Omental fat pad (tissue), 4 donors: Measurements from ENCODE around the gene FABP1. TPM values are rescaled to one million over a fixed set of nuclear protein-coding genes. Genes with fewer than 3 reads are reported as not detected.

Experiments
- ATAC-seq: fragments of 150-250 bp; one replicate; pipeline ENCODE4 v1.9.1; 2016; ENCODE audit warnings: mild to moderate bottlenecking, moderate library complexity; ENCODE audit not compliant: low FRiP score
- DNase-seq: peaks from one replicate; pipeline ENCODE4 v3.0.0-alpha.2; 2019; ENCODE audit warnings: low spot score
- total RNA-seq, 4 donors: library from RNA; depleted of rRNA; stranded (reverse); fragments of >200 nt; gene quantifications; one replicate each; pipeline ENCODE4 v1.1.0, GENCODE V29; 2016
- TF ChIP-seq, protein P1 (sequence below), 3 donors: fragments of 450-650 bp; IDR thresholded peaks; one replicate each; pipeline ENCODE4 v1.5.1; 2016 to 2017; ENCODE audit warnings: antibody characterized with exemption in 3 of 3, mild to moderate bottlenecking in 3 of 3, moderate library complexity in 2 of 3

The FABP1 gene
- total RNA-seq, 4 donors from 2014 or later, result not detected

DNA sequence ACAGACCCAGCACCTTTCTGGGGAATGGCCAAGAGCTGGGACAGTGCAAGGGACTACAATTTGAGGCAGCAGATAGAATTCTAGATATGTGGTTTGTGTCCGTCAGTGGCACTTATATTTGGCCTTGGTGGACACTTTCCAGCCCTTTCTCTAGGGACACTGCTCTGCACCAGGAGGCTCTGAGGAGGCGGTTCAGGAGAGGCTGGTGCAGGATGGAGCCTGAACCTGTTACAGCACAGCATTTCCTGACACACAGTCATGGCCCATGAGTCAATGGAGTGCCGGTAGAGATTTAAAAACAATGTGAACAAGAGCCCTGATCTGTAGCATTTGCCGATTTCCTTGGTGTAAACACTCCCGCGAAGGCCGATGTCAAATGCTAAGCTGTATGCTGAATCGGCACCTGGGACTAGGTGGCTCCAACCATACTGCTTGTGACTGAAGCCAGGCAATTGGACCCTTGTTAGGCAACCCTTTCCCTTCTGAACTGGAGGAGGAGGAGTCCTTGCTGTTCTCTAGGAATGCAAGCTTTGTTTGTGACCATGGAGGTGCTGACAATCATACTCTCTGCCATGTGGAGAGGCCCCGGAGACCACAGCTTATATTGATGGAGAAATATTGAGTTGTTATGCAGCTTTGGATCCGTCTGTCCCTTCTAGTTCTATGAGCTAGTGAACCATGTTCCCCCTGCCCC lies 11.9 kb downstream of the FABP1 start:
- no peak for DNase-seq
- TF ChIP-seq, protein P1, sequence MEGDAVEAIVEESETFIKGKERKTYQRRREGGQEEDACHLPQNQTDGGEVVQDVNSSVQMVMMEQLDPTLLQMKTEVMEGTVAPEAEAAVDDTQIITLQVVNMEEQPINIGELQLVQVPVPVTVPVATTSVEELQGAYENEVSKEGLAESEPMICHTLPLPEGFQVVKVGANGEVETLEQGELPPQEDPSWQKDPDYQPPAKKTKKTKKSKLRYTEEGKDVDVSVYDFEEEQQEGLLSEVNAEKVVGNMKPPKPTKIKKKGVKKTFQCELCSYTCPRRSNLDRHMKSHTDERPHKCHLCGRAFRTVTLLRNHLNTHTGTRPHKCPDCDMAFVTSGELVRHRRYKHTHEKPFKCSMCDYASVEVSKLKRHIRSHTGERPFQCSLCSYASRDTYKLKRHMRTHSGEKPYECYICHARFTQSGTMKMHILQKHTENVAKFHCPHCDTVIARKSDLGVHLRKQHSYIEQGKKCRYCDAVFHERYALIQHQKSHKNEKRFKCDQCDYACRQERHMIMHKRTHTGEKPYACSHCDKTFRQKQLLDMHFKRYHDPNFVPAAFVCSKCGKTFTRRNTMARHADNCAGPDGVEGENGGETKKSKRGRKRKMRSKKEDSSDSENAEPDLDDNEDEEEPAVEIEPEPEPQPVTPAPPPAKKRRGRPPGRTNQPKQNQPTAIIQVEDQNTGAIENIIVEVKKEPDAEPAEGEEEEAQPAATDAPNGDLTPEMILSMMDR (IDR thresholded peaks at IDR 0.05), result no peak
- ATAC-seq, result no peak

DNA sequence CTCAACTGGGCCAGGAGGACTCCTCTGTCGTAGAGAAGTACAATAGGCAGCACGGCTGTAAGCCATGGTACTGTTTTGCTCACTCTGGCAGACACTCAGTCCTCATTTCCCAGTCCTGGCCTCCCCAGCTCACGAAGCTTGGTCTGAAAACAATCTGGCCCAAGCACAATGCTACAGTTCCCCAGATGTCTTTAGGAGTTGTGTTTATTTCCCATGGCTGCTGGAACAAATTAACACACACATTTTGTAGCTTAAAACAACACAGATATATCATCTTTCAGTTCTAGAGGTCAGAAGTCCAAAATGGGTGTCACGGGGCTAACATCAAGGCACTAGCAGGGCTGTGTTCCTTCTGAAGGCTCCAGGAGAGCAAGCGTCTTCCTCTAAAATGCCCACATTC lies 13.0 kb downstream of the FABP1 start:
- TF ChIP-seq, protein P1 (IDR thresholded peaks at IDR 0.05), result no peak
- ATAC-seq (no peak), DNase-seq (no peak)

DNA sequence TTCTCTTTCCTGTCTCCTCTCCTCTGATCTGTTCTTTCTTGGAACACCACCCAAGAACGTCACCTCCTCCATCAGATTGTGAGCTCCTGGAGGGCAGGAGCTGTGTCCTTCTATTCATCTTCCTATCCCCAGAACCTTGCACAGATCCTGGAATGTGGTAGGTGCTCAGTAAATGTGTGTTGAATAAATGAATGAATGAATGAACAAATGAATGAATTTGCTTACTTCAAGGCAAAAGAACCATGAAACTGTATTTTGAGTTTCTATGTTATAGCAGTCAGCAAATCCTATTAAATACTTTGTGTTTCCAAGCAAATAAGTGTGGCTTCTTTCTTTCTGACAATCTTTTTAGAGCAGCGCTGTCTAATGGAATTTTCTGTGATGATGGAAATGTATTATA lies 14.8 kb downstream of the FABP1 start:
- ATAC-seq (no peak), DNase-seq (no peak)
- TF ChIP-seq, protein P1 (IDR thresholded peaks at IDR 0.05), result no peak

DNA sequence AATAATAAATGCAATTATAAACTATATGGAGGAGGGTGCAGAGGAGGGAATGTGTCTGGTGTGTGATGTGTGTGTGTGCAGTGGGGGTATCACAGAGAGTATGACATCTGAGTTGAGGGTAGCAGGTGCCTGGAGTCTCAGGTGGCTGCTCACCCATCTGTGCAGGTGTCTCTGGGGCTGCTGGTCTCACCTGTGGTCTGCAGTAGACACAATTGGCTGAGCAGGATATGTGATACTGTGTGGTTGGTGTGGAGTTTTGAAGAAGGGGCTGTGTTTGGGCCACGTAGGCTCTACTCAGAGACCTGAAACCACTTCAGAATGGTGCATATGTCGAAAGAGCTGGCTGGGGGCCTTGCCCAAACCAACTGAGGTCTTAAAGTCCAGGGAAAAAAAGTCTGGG lies 17.0 kb downstream of the FABP1 start:
- TF ChIP-seq, protein P1 (IDR thresholded peaks at IDR 0.05), result no peak
- no peak for DNase-seq
- ATAC-seq, result no peak

DNA sequence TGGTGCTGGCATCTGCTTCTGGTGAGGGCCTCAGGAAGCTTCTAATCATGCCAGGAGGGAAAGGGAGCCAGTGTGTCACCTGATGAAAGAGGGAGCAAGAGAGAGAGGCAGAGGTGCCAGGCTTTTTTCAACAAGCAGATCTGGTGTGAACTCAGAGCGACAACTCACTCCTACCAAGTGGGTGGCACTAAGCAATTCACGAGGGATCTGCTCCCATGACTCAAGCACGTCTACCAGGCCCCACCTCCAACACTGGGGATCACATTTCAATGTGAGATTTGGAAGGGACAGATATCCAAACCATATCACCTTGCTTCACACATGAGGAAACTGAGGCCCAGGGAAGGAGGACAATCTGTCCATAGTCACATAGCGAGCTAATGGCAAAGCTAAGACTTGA lies 19.1 kb downstream of the FABP1 start:
- no peak for DNase-seq

DNA sequence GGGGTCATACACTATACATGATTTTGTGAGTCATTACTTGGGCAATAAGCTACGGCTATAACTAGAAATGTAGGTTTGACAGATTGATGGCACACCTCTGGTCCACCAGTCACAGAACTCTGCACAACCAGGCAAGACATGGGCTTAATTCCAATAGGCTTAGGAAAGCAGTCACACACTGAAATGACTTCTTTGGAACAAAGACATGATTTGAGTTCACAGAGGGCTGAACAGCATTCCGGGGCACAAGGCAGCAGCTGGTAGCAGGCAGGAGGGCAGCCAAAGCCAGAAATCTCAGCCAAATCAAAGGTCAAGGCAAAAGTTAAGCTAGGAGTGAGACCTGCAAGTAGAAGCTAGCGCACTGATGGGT lies 27.4 kb downstream of the FABP1 start:
- DNase-seq (no peak), ATAC-seq (no peak)
- TF ChIP-seq, protein P1 (IDR thresholded peaks at IDR 0.05), result no peak

More for the DNA sequence above, 19.1 kb downstream of the FABP1 start:
- TF ChIP-seq, protein P1 (IDR thresholded peaks at IDR 0.05), result no peak
- no peak for ATAC-seq

DNA sequence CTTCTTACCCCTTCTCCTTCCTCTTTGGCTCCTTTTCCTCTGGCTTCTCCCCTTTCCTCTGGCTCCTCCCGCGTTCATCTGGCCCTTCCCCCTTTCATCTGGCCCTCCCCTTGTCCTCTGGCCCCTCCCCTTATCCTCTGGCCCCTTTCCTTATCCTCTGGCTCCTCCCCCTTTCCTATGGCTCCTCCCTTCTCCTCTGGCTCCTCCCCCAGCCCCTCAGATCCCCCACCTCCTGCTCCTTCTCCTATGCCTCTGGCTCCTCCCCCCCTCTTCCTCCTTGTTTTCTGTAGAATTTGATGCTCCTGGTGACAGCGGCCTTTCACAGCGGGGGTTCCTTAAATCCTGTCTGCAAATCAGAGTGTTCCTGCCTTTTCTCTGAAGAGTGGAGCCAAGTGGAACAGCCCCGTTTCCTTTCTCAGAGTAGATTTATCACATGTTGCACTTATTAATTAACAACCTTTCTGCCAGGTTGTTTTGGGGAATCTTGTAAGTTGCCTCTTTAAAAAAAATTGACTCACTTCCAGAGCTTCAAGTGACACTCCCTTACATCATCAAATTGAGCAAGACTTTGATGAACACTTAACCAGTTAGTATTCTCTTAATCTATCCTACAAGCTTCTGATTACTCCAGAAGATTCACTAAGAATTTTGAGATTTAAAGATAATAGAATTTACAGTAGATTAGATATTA lies 27.9 kb downstream of the FABP1 start:
- ATAC-seq (no peak), DNase-seq (no peak)
- TF ChIP-seq, protein P1 (IDR thresholded peaks at IDR 0.05), result no peak
